ENCODE results near the gene RMC1.

DNA sequence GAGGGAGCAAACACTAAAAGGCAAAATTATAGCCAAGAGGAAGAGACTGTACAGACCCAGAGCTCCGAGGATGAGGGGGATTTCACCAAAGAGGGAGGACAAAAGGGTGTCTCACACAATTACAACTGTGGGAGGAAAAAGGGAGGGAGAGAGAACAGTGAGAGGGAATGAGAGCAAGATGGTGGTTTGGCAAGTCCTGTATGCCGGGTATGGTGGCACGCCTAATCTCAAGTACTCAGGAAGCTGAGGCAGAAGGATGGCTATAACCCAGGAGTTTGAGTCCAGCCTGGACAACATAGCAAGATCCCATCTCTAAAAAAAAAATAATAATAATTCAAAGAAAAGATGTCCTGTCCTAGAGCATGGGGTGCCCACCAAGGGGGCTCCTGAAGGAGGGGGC, 48.7 kb downstream of the RMC1 start:
- TF ChIP-seq, protein P1, sequence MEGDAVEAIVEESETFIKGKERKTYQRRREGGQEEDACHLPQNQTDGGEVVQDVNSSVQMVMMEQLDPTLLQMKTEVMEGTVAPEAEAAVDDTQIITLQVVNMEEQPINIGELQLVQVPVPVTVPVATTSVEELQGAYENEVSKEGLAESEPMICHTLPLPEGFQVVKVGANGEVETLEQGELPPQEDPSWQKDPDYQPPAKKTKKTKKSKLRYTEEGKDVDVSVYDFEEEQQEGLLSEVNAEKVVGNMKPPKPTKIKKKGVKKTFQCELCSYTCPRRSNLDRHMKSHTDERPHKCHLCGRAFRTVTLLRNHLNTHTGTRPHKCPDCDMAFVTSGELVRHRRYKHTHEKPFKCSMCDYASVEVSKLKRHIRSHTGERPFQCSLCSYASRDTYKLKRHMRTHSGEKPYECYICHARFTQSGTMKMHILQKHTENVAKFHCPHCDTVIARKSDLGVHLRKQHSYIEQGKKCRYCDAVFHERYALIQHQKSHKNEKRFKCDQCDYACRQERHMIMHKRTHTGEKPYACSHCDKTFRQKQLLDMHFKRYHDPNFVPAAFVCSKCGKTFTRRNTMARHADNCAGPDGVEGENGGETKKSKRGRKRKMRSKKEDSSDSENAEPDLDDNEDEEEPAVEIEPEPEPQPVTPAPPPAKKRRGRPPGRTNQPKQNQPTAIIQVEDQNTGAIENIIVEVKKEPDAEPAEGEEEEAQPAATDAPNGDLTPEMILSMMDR (IDR thresholded peaks at IDR 0.05) = no peak
- TF ChIP-seq POLR2A (IDR thresholded peaks at IDR 0.05) = no peak

Data from heart left ventricle (tissue), 13 donors.